ENCODE measurements around the gene ATOSA.

The ATOSA gene

DNA sequence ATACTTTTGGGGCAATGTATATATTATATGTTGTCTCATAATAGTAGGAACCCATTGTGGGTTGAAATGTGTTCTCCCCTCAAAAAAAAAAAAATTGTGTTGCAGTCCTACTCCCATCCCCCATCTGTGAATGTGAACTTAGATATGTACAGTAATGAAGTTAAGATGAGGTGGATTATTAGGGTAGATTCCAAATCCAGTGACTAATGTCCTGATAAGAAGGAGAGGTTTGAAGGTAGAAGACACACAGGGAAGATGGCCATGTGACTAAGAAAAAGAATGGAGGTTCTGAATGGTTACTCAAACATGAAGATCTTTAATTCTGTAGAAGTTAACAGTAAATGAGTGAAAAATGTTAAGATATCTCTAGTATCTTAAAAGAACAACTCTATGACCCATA lies 3.0 kb upstream of the ATOSA start:
- DNase-seq (ENCODE audit: low read depth): no peak

DNA sequence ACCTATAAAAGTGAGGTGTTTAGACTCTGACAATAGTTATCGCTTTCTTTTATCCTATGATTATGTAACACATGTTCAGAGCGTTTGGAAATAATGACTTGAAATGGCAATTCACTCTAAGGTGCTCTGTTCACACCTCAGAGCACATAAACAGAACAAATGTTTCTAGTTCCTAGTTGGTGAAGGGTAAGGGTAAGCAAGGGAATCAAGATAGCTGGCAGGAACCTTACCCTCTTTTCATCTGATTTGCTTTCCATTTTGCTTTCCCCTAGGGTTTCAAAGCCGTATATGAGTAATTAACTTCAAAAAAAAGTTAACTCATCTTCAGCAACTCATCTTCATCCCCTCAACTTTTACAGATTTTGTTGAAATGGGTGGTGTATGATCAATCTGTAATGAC lies 2.3 kb upstream of the ATOSA start:
- DNase-seq (ENCODE audit: low read depth): no peak

DNA sequence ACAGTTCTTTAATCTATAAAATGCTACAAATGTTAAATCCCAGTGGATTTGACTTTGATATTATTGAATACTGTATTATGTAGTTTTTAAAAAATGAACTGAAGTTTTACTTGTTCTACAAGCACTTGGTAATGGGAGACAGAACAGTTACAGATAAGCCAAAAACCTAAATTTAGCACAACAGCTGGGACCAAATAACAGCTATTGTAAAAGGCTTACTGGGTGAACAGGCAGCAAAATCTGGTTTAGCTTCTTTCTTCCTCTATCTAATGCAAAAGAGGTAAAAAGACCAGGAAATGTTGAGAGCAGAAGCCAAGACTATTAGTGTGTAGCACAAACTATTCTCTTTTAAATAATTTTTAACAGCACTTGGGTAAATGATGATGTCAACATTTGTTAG lies 1.6 kb upstream of the ATOSA start:
- no peak for DNase-seq (ENCODE audit: low read depth)

DNA sequence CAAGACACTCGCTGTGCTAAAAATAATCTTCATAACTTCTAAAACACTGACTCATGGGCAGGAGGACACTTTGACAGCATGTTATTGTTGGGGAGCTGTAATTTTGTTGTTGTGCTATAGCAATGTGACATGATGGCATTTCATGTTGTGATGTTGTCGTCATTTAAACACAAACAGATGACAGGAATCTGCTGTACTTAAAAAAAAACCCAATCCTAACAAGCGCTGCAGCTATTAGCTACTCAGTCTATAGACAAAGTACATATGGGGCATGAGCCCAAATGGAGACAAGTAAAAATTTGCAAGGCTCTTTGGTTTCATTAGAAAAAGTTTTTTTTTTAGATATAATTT lies 828 bp upstream of the ATOSA start:
- no peak for DNase-seq (ENCODE audit: low read depth)

DNA sequence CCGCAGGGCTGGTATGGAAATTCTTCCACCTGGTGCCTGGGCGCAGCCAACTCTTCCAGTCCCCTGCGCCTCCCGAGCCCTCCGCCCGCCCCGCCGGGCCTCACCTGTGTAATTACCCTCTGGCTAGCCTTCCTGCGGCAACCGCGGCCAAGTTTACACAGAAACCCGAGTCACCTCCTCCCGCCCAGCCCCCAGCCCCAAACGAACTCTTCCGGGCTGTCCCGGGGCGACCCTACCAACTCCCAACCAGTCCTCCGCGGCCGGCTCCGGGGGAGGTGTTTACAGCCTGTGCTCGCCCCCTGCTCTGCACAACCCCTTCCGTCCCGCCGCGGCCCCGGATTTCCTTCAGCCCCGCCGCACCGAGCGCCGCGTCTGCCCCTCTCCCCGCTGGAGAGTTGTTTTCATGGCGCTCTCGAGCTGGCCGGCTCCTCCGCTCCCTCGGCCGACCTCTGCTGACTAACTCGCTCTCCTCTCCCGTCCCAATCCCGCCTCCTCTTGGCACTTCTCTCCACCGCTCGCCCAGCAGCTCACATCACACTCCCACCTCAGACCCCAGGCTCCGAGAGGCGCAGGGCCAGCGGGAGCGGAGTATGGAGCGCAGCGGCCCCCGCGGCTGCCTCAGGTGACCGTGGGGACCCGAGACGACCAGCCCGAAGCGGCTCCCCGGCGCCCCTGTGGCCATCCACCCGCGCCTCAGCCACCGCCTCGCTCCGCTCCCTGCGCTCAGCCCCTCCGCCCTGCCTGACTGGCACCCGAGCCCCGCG lies 538 bp downstream of the ATOSA start:
- DNase-seq (ENCODE audit: low read depth): peak; percentile 36

DNA sequence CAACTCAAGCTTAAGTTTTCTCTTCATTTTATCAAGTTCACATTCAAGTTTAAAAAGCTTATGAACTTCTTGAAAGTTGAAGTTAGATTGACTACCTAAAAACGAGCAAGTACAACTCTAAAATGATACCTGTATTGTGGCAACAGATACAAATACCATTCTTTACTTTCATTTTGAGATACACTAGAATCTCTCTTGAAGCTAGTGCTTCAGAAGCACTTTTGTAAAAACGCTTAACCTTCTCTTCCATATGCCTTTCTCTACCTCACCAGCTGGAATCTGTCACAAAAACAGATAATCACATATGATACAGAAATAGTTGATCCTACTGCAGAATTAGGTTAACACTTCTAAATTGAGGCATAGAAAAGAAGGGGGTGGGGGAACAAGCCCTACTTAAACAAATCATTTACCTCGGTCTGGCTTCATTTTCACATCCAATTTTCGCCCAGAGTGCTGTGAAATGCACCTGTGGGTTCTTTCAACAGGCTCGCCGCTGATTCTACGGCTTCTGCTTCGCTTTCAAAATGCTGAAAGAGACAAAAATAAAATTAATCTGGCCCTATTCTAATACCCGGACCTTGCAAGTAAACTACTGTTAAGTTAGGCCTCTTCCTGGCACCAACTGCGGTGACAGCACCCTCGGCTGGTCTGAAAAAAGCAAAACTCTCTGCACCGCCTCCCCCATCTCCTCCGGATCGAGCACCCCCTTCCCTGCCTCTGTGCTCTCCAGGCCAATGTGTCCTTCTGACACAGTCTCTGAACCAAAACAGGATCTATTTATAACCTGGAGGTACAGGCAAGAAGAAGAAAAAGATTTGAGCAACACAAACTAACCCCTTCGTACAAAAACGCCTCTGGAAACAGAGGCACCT lies 1.4 kb downstream of the ATOSA start:
- DNase-seq (ENCODE audit: low read depth): peak; percentile 5

DNA sequence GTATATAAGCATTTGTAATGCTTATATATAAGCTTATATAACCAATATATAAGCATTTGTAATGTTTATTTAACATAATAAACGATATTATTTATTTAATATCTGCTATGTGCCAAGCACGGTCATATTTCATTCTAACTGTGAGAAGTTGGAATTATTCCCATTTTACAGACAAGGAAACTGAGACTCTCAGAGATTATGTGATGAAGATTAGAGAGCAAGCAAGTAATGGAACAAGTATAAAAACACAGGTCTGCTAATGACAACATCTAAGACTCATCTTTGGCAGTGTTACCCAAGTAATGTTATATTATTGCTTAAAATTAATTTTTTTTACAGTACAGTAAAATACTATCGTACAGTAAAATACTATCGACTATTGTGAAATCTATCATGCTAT lies 4.4 kb downstream of the ATOSA start:
- no peak for DNase-seq (ENCODE audit: low read depth)

DNA sequence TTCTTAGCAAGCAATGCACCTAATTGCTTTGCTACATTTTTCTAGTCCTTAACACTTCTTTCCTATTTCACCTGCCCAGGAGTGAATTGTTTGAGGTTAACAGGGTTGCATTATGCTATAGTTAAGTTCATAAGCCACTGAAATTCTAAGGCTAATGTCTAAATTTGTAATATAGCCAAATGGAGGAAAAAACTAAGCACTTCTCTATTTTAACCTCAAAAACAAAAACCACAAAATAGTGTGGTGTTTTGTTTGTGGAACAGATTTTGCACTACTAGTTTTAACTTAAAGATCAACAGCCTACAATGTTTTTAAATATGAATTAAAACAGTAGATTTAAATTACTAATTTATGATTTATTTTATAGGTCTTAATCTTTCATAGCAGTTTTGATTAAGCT lies 5.5 kb downstream of the ATOSA start:
- DNase-seq (ENCODE audit: low read depth): no peak

DNA sequence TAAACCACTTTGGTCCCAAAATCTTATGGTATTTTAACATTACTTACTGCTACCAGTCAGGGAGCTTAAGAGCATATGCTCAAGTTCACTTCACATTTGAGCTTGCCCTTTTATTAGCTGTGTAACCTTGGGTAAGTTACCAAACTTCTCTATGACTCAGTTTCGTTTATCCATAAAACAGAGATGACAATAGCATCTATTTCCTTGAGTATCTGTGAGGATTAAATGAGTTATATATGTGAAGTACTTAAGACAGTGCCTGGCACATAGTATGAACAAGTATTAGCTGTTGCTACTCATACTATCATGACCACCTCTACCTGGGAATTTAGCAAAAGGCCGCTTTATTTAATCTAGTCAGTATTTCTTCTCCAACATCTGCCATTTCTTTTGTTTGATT lies 5.9 kb downstream of the ATOSA start:
- DNase-seq (ENCODE audit: low read depth): no peak

DNA sequence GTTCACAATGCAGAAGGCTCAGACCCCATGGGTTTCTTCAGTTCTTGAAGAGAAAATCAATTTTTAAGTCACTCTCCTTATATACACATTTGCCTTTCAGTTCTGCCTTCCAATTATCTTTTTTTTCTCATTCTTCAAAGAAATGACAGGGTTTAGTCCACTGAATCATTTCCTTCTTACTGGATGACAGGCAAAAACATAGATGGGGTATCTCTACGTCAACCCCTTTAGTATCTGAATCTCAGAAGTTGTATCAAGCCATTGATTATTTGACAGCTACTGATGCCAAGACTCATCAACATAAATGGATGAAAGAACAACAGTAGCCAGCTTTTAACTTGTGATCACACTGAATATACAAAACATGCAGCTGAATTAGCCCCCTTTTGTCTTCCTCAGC lies 6.5 kb downstream of the ATOSA start:
- no peak for DNase-seq (ENCODE audit: low read depth)

DNA sequence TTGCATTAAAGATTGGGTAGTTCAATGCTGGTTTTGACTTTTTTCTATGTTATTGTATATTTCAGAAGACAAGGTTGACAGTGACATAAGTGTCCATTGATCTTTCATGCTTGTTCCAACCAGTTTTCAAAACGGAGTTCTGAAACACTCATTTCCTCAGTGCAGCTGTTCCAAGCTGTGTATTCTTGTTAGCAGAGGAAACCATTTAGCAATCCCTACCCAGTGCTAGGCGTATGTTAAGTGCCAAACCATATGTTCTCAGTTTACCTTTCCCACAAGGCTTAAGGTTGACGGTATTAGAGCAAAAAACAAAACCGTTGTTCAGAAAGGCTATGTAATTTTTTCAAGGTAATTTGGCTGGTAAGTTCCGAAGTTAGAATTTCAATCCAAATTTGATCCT lies 9.1 kb downstream of the ATOSA start:
- no peak for DNase-seq (ENCODE audit: low read depth)

DNA sequence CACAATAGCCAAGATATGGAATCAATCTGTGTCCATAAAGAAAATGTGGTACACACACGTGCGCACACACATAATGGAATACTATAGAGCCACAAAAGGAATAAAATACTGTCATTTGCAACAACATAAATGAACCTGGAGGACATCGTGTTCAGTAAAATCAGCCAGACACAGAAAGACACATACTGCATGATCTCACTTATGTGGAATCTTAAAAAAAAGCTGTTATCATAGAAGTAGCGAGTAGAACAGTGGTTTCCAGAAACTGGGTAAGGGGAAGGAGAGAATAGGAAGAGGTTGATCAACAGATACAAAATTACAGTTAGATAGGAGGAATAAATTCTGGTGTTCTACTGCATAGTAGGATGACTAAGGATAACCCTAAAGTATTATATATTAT lies 11.1 kb downstream of the ATOSA start:
- DNase-seq (ENCODE audit: low read depth): no peak

DNA sequence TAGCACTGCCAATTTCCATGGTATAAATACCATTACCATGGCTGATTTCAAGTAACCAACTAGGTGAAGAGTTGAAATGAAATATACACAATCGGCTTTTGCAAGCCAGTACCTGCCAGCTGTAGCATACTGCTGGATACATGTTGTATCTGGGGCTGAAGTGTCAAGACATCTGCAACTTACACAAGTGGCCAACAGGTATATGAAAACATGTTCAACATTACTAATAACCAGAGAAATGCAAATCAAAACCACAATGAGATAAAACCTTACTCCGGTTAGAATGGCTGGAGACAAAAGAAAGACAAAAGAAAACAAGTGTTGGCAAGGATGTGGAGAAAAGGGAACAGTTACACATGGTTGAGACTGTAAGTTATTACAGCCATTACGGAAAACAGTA lies 11.6 kb downstream of the ATOSA start:
- no peak for DNase-seq (ENCODE audit: low read depth)

DNA sequence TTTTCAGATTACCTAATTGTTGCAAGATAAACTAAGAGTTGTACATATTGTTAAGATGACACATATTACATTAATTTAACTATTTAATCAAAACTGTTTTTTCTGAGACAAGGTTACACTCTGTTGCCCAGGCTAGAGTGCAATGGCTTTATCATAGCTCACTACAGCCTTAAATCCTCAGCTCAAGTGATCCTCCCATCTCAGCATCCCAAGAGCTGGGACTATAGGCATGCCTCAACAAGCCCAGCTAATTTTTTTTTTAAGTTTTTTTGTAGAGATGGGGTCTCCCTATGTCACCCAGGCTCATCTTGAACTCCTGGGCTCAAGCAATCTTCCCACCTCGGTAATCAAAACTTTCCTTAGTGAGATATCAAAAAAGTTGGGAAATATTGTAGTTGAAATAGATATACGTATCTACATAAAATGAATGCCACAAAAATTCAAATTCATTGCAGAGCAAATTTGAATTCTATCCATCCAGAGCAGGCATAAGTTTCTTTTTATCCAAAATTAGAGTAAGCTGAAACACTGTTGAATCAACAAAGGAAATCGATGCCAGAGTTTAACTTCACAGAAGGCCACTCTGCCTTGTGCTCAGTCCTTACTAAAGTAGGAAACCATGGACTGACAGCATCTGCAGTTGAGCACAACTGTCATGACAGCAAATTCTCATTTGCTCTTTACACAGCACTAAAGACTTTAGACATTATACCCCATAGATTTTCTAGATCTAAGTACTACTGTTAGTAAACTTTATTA lies 15.5 kb downstream of the ATOSA start:
- no peak for DNase-seq (ENCODE audit: low read depth)

DNA sequence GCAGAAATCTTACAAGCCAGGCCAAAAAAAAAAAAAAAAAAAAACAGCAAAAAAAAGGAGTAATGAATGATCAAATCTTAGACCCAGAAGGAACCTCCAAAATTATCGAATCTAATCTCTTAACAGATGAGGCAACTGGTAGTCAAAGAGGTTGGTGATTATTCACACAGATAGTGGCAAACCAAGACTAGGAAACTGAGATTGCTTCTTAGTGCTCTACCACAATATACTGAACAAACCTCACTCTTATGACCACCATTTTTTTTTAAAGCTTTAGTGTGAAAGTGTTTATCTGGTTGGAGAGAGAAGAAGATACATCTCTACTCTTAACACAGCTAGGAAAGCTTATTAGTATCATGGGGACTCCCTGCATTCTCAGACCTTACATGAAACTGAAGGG lies 17.3 kb downstream of the ATOSA start:
- DNase-seq (ENCODE audit: low read depth): no peak

DNA sequence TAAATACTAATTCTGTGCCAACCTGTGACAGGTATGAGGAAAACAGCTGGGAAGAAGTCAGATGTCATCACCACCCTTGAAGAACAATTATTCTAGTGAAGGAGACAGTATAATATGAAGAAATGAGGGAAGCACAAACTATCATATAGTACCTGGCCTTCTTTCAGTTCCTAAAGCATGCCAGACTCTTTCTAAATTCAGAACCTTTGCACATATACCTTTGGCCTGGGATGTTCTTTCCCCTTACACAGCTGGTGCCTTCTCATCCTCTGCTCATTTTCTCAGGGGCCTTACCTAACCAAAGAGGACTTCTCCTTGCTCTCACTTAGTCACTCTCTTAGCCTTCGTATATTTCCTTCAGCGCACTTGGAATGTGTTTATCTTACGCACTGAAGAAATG lies 19.0 kb downstream of the ATOSA start:
- no peak for DNase-seq (ENCODE audit: low read depth)

DNA sequence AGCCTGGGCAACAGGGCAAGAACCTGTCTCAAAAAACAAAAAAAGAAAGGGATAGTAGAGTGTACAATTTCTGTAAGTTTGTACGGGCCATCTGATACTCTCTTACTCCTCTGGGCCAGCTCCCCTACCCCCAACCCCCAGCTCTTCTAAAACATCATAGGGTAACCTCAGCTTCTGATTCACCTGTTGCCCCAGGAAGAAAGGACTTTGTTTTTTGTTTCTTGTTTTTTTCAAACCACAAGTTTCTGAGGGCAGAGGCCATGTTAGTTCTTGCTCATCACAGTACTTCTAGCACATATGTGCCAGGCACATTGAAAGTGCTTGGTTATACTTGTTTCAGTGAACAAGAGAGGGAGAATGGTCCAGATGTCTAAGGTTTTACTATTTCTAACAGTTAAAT lies 20.2 kb downstream of the ATOSA start:
- DNase-seq (ENCODE audit: low read depth): no peak

DNA sequence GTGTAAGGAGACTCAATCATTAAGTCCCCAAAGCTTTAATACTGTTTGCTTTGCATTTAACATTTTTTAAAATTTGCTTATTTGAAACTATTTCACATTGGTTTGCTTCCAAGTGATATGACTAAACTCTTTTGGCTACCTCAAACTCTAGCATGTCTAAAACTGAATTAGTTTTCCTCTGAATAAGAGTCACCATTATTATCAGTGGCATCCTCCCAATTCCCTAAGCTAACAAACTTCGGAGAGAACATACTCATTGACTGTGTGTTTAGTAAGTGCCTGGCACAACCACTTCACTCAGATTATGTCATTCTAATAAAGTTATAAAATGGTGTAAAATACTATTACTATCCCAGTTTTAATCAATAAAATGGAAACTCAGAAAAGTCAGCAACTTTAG lies 21.9 kb downstream of the ATOSA start:
- DNase-seq (ENCODE audit: low read depth): no peak

DNA sequence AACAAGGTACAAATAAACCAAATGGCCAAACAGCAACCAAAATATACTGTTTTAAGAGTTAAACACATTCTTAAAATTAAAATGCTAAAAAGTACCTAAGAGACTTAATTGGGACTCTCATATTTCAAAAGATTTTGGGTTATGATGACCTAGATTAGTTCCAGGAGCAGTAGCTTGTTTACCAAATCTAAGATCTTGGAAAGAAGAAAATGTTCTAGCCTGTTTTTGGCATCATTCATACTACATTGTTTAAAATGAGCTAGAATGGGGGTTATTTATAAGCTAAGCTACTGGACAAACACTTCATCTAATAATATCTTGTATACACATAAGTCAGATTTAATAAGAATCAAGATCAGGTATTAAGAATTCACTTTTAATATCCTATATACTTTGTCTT lies 22.8 kb downstream of the ATOSA start:
- DNase-seq (ENCODE audit: low read depth): no peak

DNA sequence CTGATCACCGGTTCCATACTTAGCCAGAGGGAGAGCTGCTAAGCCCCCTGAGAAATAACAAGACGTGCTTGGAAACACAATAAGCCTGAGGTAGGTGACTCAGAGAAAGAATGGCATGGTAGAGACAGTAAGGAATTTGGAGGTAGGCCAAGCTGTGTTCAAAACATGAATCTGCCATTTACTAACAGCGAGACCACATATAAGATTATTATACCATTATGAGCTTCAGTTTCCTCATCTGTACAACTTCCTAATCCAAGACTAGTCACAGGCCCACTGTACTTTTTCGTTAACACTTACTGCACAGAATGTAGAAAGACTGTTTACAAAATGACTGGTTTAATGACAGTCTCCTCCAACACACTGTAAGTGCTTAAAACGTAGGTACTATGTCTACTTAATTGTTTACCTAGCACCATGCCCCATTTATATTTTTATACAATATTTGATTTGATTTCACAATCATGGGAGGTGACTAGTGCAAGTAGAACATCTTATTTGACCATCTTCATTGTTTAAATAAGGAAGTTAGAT lies 25.7 kb downstream of the ATOSA start:
- no peak for DNase-seq (ENCODE audit: low read depth)

DNA sequence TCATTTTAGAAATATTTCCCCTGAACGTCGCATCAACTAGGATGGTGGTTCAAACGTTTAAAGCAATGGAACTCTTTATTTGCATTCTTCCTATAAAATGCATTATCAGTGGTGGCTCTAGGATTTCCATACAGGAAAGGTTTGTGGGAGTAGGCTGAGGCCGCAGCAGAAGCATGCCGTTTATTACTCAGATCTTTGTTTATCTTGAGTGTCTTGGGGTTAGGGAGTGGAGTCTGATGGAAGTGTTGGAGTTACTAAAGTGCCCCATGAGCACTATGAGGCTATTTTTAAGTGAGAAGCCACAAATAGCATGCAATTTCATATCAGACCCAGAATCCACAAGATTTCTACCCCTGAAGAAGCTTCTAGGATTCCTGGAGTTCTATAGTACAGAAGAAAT lies 26.2 kb downstream of the ATOSA start:
- DNase-seq (ENCODE audit: low read depth): no peak

DNA sequence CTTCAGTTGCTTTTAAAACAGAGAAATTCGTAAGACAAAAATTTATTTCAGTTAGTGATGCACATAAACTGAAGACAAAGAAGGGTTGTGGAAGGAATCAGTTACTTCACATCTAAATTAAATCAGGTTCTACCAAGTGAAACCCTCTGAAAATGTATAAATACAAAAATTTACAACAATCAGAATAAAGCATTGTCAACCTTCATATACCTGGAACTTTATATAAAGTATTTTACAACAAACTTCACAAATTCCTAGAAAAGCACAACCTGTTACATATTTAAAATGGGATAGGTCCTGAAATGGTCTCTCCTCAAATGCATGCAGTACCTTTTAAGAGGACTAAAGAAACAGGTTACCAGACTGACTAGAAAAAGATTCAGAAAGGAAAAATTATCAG lies 26.9 kb downstream of the ATOSA start:
- no peak for DNase-seq (ENCODE audit: low read depth)

DNA sequence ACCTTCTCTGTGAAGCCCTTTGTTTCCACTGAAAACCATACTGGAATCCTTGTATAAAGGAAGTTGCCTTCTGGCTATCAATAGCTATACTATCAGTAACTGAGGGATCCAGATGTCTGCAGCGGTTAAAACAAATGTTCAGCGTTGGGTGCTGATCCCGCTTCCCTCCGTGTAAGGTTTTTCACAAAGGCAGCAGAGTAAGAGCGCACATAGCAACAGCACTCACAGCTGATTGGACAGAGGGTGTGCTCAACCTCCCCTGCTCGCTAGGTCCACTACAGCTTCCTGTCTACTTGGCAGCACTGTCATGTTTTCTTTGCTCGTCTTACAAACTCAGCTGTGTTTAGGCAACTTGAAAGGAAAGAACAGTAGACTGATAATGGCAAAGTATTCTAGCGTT lies 27.3 kb downstream of the ATOSA start:
- no peak for DNase-seq (ENCODE audit: low read depth)
